NOMO-1 treated with dmso at 0.1 percent for 144 hours (cell line): Measurements from ENCODE around the gene DNAJC11.
"Not testable (repeated sequence)": the region's sequence is repeated elsewhere in the genome, so short reads cannot be mapped to it uniquely, and the experiment has no call there.

Experiments used
- DNase-seq: peaks from one replicate; lab custom pipeline; 2025; ENCODE audit not compliant: unreplicated experiment; lab: John Stamatoyannopoulos, UW

The DNAJC11 gene

GRCh38 chr1:6695868-6696267 is 5.7 kb downstream of the DNAJC11 start:
- no peak for DNase-seq

- DNase-seq: no peak
Measured at GRCh38 chr1:6694121-6694713, 7.4 kb downstream of the DNAJC11 start.

GRCh38 chr1:6692956-6693355 is 8.7 kb downstream of the DNAJC11 start:
- DNase-seq: no peak

- DNase-seq: no peak
Measured at GRCh38 chr1:6691507-6691906, 10.1 kb downstream of the DNAJC11 start.

GRCh38 chr1:6690186-6690585 is 11.4 kb downstream of the DNAJC11 start:
- no peak for DNase-seq

DNA sequence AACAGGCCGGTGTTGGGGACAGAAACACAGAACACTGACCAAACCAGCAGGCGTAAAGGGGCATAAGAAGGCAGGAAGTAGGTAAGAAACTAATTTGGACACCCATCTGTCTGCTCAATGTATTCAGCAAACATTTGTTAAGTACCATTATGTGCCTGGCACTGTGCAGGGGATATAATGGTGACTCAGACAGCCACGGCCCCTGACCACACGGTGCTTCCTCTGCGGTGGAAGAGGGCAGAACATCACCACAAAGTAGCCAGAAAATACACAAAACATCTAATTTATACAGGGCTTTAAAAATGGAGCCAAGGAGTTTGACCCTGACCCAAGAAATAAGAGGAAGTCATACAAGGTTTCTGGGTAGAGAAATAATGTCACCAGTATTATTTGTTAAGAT is 12.9 kb downstream of the DNAJC11 start:
- DNase-seq: no peak

DNA sequence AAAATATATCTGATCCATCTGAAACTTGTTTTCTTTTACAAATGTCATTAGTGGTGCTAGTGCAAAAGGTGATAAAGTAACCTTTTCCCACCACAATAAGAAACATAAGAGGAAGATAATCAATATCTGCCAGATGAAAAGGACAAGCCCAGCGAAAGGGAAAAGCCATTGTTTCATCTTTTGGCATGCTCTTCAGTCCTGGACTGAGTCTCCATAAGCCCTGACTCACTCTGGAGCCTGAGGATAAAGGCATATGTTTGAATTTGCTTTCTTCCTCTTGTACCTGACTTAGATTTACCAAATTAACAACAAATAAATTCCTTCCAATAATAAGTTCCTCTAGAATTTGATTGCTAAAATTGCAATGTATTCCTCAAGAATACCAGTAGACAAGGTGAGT is 13.6 kb downstream of the DNAJC11 start:
- no peak for DNase-seq

DNA sequence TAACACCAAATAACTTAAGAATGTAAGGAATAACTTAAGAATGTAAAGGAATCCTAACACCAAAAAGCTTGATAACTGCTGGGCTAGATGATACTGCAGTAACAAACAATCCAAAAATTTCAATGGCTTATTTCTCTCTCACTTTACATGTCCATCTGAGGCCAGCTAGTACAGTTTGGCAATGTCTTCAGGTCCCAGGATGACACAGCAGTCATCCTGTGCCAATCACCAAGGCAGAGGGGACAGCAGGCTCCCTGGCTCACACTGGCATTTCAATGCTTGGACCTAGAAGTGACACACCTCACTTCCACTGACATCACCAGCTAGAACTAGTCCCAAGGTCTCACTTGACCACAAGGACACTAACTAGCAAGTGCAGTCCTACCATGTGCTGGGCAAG is 15.3 kb downstream of the DNAJC11 start:
- DNase-seq: no peak

- DNase-seq: no peak
Measured at GRCh38 chr1:6685381-6685780, 16.2 kb downstream of the DNAJC11 start.

GRCh38 chr1:6683434-6683833 is 18.2 kb downstream of the DNAJC11 start:
- DNase-seq: no peak

- no peak for DNase-seq
Measured at GRCh38 chr1:6675941-6676340, 25.7 kb downstream of the DNAJC11 start.

DNA sequence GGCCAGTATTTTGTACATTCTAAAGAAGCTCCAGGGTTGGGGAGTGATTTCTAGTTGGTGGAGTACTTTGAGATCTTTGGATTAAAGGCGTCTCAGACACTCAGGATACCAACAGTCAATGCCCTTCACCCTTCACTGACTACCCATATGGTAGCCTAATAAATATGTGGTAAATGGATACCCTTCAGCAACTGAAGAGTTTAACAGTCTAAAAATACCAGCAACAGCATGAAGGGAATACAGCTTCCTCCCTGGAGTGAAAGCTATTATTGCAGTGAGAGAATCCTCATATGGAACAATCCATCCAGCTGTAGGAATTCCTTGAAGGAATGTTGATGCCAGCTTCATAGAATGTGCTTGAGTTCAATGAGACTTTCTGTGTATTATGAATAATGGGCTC is 26.8 kb downstream of the DNAJC11 start:
- DNase-seq: no peak

GRCh38 chr1:6673816-6674398 is 27.7 kb downstream of the DNAJC11 start:
- no peak for DNase-seq

- DNase-seq: no peak
Measured at GRCh38 chr1:6672558-6672957, 29.1 kb downstream of the DNAJC11 start.

GRCh38 chr1:6668503-6668902 is 33.1 kb downstream of the DNAJC11 start:
- DNase-seq: no peak

DNA sequence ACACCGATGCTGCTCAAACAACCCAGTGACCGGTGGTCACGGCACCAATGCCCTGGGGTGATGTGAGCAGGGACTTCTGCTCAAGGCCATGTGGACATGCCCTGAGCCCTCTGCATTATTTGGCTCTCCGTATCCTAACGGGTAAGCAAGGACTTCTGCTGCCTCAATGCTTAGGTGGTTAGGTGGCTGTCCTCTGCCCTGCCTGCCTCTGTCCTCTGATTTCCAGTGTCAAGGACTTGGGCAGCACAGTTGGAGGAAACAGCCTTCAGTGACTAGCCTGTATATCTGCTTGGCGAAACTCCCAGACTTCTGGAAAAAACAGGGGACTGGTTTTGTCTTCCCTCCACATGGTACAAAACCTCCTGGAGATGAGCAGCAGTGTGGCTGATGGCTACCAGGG is 34.5 kb downstream of the DNAJC11 start:
- DNase-seq: no peak

GRCh38 chr1:6666696-6667095 is 34.9 kb downstream of the DNAJC11 start:
- no peak for DNase-seq

GRCh38 chr1:6662468-6662867 is 39.1 kb downstream of the DNAJC11 start:
- not testable (repeated sequence) for DNase-seq

DNA sequence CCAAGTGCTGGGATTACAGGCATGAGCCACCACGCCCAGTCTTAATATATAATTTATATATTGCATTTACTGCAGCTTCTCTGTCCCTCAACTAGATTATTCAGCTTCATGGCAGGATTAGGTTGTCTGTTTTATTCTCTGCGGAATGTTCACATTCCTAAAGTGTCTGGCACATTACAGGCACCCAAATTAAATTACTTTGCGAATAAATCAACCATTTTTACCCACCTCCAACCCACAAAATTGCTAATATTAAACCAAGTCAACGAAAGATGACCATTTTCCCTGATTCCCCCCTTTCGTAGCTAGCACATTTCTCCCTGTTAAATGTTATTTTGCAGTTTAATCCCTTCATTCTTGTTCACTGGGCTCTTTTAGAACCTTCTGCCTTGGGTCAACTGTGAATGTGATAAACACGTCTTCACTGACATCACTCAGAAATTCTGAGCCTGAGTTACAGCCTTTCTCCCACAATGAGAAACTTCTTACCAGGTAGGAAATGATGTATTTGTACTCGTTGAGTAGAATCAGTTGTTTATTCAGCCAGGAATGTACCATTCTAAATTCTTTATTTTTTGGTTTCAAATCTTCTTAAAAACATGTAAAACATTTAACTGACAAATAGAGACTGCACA is 41.1 kb downstream of the DNAJC11 start:
- DNase-seq: no peak

DNA sequence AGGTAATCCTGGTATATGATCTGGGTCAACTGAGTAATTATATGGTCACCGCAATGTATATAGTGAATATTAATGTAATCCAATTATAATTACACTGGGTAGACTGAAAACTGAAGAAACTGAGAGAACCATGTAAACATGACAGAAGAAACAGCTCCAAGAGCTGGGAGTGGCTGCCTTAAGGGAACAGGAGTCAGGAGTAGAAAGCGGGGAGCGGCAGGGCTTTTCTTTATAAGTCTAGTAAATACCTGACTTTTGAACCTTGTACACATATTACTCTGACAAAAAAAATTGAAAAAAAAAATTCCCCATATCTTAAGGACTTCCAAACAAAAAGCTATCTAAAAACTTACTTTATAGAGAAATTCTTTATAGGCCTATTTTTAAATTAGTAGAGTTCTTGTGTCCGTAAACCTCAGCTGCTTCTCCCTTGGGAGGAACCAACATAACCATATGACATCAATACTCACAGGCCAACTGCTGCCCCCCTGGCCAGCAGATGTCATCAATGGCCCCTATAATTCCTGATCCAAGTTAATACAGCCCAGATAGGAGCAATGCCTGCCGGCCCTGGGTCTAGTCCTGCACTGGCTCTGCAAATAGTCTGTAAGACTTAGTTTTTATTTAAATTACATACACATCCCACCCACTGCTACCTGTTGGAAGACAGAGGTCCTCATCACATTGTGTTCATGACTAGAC is 43.1 kb downstream of the DNAJC11 start:
- no peak for DNase-seq

GRCh38 chr1:6657138-6657537 is 44.5 kb downstream of the DNAJC11 start:
- no peak for DNase-seq
